OCI-M1 (cell line): ENCODE results near the gene RRP36.
A peak's percentile ranks its signal among the peaks of the same experiment; 100 is the strongest.
"Not testable (repeated sequence)": the region's sequence is repeated elsewhere in the genome, so short reads cannot be mapped to it uniquely, and the experiment has no call there.

ENCODE experiments used
- DNase-seq: peaks from one replicate; lab custom pipeline; 2025; lab: John Stamatoyannopoulos, UW

RRP36 gene

DNA sequence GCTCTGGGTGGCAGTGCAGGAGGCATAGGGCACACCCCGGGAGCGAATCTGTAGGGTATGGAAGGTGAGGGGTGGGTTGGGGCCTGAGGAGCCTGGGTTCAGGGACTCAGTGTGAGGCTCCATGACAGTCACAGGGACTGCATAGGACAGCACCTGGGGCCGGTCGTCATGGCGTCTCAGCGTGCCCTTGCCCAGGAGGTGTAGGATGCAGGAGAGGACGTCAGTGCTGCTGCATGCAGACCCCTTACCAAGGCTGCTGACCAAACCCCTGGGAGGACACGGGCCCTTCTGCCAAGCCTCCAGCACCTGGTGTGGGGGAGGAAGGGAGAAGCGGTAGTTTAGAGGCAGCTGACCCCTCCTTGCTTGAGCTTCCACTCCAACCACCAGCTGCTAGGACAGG is 16.3 kb downstream of the RRP36 start:
- no peak for DNase-seq

DNA sequence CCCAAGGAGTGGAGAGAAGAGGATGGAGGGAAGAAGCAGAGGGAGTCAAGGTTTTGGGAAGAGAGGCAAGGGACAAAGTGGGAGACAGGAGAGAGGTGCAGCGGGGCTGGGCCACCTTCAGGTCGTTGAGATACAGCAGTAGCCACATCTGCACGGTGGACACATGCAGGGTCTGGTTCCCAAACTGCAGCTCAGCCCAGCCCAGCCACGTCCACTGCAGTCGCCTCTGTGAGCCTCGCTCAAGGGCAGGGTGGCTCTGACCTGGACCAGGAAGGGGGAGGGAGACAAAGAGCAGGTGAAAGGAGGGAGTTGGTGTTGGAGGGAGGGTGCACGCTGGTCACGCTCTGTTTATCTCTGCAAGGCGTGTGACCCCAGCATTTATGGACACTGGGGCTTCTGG is 17.3 kb downstream of the RRP36 start:
- no peak for DNase-seq

DNA sequence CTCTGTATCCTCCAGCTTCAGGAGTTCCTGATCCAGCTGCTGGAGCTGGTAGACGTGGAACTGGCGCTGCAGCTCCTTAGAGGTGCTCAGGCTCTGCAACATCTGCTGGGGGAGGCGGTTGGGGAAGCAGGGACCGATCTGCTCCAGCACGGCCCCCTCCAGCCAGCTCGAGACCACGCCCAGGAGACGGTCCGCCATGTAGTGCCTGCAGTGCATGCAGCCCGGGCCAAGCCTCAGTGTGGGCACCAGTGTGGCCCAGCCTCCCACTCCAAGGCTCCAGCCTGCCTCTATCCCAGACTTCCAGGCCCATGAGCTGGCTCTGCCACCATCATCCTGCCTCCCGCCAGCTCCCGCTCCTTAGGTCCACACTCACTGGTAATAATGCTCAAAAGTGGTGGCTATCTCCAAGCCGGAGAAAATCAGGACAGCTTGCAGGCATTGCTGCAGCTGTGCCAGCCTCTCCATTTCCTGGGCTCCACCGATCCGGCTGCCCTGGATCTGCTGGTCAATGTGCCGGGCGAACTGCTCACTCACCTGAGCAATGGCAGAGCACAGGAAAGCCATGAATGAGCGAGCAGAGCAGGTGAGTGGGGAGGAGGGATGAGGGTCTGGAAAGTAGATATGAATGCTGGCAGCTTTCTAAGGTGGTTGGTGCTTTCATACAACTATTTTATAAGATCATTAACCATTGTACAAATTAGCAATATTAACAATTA is 19.3 kb downstream of the RRP36 start:
- DNase-seq = no peak

DNA sequence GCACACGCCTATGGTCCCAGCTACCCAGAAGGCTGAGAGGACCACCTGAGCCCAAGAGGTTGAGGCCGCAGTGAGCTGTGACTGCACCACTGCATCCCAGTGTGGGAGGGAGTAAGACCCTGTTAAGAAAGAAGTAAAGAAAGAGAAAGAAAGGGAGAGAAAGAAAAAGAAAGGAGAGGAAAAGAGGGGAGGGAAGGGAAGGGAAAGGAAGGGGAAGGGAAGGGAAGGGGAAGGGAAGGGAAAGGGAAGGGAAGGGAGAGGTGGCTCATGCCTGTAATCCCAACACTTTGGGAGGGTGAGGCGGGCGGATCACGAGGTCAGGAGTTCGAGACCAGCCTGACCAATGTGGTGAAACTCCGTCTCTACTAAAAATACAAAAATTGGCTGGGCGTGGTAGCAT is 20.1 kb downstream of the RRP36 start:
- not testable (repeated sequence) for DNase-seq

DNA sequence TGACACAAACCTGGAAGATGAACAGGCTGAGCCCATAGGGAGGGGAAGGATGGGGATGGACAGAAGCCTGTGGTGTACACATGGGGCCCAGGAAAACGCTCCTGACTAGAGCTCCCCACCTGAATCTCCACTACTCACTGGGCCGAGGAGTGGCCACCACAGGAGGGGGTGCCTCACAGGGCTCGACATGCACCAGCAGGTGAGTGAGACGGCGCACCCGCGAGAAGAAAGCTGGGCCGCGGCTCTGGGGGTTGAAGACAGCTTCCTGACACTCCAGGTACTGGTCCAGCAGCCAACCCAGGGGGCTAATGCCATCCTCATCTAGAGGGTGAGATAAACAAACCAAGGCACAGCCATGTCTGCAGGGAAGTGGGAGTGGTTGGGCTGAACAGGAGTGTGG is 21.9 kb downstream of the RRP36 start:
- DNase-seq = no peak

DNA sequence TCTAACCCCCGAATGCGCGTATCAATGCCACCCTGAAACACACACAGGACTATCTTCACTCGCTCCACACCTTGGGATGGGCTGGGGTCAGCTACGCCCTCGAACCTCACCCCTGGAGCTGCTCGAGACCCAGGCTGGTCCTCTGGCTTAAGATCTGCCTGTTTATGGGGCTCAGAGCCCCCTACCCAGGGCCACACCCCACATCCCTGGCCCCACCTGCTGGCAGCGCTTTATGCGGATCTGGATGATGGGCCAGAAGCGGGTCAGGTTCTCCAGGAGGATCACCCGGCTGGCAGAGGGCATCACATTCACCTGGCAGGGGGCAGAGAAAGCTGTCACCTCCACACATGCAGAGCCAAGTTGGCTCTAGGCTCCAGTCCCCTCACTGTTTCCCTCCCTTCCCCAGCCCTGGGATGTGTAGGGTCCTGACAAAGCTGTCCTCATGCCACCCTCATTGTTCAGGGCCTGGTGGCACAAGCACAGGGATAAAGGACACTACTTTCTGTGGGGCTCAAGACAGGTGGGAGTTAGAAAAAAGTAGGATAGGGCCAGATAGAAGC is 24.0 kb downstream of the RRP36 start:
- no peak for DNase-seq

DNA sequence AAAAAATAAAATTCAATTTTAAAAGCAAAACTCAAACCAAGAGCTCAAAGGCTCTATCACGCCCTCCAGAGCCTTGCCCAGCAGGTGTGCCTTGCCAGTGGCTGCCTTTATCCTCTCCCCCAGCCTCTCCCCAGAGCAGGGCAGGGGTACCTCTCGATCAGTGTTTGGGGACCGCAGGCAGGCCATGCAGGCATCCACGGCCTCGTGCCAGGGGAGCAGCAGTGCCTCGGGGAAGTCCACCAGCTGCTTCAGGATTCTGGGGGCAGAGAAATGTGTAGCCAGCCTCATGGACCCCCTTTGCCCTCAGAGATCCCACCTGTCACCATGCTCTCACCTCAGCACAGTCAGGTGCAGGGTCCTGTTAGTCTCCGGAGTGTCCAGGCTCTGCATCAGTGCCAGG is 26.6 kb downstream of the RRP36 start:
- no peak for DNase-seq

DNA sequence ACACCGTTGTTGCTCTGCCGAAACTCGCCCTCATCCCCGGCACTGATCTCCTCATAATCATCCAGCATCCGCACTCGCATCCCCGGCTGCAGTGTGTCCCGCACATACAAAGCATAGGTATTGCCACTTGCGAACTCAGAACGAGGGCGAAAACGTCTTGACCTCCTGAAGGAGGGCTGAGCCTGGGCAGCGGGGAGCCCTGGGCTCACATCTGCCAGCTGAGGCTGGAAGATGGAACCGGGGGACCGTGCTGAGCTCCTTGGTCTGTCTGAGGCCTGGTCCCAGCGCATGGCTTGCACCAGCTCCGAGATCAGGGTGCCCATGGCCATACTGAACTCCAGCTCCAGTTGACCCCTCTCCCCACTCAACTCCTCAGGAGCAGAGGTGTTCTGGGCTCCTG is 29.6 kb downstream of the RRP36 start:
- DNase-seq = no peak

DNA sequence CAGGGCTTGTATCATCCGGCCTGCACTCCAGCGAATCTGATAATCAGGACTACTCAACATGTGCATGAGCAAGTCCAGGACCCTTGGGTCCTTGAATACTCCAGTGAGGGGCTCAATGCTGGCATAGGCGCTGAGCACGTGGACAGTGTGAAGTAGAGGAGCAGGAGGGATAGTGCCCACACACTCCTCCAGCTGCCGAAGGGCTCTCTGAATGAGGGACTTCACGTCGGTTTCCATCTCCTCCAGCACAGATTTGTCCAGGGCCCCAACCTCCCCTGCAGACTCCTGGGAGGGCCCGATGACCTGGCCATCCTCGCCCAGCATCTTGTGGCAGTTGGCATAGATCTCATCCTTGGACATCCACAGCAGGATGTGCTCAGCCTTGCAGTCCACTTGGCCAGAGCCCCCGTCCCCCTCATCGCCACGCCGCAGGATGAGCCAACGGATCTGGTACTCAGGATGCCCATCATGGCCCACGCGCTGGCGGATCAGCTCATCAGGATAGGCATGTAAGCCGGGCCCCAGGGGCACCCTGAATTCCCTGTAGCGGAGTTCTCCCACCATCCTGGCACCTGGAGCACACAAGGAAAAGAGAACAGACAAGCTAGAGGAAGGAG is 30.9 kb downstream of the RRP36 start:
- no peak for DNase-seq

DNA sequence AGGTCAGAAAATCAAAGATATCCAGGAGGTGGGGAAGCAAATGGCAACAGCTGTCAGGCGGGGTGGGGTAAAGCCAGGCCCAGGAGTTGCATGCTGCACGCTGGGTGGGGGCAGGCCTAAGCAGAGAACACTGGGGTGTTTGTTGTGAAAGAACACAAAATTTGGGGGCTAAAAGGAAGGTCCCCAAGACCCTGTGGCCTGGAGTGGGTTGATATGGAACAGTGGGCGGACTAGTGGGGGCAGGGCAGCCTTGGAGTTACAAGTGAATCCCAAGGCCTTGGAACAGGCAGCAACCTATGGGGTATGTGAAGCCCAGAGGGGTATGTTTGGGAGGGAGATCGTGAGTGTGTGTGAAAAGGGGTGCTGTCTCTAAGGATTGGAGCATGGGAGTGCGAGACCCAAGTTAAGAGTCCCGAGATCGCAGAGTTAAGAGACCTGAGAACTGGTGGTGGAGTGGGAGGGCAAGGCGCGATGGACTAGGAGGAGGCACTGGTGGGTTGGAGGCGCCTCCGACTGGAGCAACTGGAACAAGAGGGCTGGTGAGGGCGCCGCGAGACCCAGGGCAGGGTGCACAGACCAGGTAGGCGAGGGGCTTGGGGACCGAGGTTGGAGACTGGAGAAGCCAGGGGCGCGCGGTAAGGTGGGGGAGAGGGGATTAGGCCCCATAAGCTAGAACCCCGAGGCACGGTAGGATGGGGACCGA is 31.6 kb downstream of the RRP36 start:
- peak; percentile 68 for DNase-seq

DNA sequence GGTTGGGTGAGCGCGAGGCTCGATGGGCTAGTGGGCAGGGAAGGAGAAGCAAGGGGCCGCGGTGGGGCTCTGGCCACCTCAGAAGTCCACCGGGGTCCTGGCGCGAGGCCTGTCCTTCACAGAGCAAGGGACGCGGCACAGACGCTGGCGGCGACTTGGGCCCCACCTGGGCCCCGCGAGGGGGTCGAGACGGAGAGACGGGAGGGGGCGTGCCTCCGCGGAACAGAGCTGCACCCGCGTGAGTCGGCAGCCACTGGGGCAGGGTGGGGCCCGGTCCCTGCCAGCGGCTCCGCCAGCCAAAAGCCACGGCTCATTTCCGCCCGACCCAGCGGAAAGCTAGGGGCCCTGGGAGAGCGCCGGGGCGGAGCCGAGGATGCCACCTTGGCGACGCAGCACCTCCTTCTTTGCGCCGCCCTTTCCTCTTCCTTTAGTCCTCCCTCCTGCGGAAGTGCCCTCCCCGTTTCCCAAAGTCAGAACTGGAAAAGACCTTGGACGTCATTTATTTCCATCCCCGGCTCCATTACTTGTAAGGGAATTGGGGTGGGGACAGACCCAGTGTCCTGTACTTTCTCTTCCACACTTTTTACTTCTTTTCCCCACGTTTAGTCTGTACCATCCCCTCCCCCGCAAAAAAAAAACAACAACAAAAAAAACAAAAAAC is 32.3 kb downstream of the RRP36 start, which contains the start of gene CUL7:
TSS of gene CUL7 (minus strand) at position 307 of the 661 bp plus-strand sequence. CDS start 1,063 bp downstream, outside the sequence.
- DNase-seq = peak; percentile 98

DNA sequence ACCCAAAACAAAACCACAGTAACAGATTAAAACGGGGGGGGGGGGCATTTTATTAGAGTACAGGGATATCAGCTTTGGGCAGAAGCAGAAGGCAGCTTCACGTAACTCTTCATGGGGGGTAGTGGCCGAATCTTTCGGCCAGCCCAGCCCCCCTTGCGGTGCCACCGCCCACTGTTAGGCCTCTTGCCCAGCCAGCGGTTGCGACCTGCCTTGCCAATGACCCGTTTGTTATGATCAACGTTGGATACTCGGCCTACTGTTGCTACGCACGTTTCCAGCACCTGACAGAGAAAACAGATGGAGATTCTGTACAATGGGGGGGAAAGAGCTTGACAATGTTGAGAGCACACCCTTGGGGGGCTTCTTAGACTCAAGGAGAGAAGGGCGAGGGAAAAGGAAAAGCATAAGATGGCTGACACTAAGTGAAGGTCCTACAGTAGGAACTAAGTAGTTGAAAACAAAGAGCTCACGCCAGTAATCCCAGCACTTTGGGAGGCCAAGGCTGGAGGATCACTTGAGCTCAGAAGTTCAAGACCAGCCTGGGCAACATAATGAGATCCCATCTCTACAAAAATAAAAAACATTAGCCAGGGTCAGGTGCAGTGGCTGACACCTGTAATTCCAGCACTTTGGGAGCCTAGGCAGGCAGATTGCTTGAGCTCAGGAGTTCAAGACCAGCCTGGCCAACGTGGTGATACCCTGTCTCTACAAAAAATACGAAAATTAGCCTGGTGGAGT is 33.0 kb downstream of the RRP36 start:
- no peak for DNase-seq

DNA sequence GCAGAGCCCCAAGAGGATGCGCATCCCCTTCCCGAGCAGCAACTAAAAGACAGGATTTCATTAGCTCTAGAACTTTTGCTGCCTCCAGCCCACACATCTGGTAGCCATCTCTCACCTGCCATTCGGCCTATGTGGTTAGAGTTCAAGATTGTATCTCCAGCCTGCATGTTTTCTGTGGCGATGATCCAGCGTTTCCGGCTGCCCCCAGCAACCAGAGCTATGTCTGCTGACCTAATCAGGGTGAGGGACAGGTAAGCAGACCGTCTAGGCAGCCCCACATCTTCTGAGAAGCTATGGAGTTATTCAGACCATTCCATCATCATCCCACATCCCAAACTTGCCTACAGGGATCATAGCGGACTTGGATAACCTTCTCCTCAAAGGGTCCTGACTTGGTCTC is 34.5 kb downstream of the RRP36 start:
- no peak for DNase-seq

DNA sequence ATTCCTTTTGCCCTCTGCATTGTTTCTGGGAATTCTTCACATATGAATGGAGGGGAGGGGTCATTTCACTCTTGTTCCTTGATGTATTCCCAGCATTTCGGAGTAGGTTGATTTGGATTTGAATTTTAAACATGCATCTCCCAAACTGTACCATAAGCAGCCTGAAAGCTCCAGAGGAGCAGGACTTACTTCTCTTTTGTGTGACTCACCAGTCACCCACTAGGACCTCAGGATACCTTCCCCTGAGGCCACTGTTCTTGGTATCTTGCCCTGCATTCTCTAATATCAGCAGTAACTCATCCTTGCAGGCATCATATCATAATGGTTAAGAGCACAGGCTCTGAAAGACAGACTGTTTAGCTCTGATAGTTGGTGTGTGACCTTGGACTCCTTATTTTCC is 37.1 kb downstream of the RRP36 start:
- peak; percentile 35 for DNase-seq

DNA sequence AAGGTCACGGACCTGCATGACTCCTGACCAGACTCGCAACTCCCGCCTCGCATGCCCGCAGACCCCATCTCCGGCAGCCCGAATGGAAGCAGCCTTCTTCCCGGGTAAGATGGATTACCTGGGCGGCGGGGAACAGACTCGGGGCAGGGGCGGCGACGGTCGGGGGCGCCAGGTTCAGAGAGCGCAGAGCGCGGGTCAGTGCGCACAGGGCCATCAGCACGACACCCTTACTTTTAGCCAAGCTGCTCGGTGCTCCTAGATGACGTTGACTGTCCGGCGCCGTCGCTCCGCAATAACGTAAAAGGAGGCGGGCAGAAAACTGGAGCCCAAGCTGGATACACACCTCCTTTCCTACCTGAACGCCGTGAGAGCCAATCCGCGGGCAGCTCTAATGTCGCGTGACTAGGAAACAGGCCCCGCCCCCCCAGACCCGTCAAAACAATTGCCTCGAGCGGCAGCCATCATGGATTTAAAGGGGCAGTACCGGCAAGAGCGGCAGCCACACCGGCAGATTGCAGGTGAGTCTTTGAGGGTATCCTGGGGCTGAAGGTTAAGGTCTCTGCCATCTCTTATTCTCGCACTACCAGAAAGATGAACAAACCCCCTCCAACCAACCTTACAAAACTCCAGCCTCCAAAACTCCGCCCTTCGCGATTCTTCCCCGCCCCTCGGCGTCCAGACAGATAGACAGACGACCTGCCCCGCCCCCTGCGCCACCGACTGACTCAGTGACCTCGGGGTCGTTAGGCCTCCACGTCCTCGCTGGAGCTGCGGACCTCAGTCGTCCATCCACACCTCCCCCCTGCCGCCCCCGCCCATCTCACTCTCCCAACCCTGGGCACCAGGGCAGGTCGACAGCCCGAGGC is 38.0 kb downstream of the RRP36 start, which contains the start of the genes KLC4 and MRPL2:
TSS of gene KLC4 (plus strand) at position 464 of the 866 bp plus-strand sequence. CDS start 1,705 bp downstream, outside the sequence.
TSS of gene MRPL2 (minus strand) at position 267 of the 866 bp plus-strand sequence. CDS start at position 214, 53 bp downstream.
- peak; percentile 100 for DNase-seq

DNA sequence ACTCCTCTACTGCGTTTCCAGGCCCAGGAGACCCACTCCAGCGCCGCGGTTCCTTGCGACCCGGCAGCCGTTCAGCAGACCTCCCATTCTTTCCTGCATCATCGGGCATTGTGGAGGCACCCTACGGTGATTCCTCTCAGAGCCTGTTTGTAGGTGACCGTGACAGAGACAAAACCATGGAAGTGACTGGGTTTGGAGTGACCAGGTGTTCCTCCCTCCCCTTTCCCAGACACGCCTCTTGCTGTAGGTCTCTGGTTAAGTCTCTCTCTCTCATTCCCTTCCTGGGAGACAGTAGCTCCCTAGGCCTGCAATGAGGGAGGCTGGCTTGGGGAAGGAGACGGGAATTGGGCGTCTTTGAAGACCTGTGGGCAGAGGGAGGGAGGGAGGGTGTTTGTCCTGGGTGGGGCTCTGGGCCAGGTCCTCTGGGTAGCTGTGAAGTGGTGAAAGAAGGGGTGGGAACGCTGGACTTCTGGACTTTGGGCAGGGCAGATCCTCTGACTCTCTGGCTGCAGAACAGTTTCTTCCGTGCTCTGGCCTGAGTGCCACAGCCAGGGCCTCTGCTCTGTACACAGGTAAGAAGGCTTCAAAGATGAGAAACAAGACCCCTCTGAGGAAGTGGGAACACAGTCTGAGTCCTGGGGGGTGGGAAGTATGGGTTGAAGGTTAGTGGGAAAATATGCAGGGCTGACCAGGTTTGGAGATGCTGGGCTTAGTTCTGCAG is 38.8 kb downstream of the RRP36 start:
- DNase-seq = no peak

DNA sequence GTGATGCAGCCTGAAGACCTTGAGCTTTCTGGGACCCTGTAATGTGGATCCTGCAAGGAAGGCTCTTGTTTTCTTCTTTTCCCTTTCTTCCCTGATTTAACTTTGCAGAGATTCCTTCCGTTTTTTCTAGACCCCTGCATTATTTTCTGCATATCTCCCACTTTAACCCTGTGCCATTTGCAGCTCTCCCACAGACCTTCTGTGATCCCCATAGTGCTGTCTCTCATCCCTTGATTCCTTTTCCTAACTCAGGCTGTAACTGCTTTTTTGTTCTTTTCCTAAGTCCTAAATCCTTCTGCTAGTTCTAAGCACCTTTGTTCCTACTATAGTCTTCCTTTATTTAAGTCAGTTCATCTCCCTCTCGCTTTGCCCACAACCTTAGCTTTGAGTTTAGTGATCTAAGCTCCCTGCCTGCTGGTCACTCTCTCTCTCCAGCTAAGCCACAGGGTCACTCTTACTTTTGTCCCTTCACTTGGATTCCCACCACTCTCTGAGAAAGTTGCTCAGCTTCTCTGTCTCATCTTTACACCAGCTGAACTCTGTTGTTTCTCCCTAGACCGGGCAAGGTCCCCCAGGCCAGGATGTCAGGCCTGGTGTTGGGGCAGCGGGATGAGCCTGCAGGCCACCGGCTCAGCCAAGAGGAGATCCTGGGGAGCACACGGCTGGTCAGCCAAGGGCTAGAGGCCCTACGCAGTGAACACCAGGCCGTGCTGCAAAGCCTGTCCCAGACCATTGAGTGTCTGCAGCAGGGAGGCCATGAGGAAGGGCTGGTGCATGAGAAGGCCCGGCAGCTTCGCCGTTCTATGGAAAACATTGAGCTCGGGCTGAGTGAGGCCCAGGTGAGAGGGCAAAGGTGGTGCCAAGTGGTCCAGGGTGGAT is 39.6 kb downstream of the RRP36 start:
- DNase-seq = no peak

DNA sequence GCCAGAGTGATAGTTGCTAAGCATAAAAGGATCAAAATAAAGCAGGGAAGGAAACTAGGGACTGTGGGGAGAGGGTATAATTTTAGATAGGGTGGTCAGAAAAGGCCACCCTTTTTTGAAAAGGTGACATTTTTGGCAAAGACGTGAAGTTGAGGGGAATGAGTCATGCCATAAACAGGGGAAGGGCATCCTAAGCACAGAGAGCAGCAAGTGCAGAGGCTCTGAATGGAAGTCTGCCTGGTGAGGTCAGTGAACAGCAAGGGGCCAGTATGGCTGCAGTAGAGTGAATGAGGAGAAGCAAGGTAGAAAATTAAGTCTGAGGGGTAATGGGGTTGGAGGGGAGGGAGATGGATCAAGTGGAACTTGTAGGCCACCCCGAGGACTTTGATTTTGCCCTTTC is 40.4 kb downstream of the RRP36 start:
- DNase-seq = no peak

DNA sequence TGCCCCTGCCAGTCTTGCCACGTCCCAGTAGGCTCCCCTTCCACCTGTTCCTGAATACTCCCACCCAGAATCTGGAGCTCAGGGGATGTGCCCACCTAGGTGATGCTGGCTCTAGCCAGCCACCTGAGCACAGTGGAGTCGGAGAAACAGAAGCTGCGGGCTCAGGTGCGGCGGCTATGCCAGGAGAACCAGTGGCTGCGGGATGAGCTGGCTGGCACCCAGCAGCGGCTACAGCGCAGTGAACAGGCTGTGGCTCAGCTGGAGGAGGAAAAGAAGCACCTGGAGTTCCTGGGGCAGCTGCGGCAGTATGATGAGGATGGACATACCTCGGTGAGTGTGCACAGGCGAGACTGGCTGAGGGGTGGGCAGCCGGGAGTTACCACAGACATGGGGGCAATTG is 41.4 kb downstream of the RRP36 start:
- no peak for DNase-seq
